GM13977 (cell line): ENCODE results near the gene TTC9B.
"Not testable (repeated sequence)": the region's sequence is repeated elsewhere in the genome, so short reads cannot be mapped to it uniquely, and the experiment has no call there.

ENCODE experiments used
- DNase-seq: peaks from one replicate; pipeline ENCODE4 v3.0.0; 2012; ENCODE audit warnings: low spot score
- in situ Hi-C: fragments of 300-500 bp; cut with MboI; formaldehyde crosslinking; loops from one replicate; pipeline ENCODE4 v1.12.0; 2022; ENCODE audit warnings: low sequenced_read_pairs, low pct_unique_long_range_greater_than_20kb, mixed read lengths, inconsistent platforms; ENCODE audit not compliant: unreplicated experiment
- TF ChIP-seq, protein P1 (sequence below): IDR thresholded peaks from 2 replicates; pipeline ENCODE4 v1.5.1; 2012; ENCODE audit warnings: mild to moderate bottlenecking, control low read depth; ENCODE audit not compliant: insufficient read depth; ENCODE audit errors: extremely low read depth, missing control alignments

The TTC9B gene

DNA sequence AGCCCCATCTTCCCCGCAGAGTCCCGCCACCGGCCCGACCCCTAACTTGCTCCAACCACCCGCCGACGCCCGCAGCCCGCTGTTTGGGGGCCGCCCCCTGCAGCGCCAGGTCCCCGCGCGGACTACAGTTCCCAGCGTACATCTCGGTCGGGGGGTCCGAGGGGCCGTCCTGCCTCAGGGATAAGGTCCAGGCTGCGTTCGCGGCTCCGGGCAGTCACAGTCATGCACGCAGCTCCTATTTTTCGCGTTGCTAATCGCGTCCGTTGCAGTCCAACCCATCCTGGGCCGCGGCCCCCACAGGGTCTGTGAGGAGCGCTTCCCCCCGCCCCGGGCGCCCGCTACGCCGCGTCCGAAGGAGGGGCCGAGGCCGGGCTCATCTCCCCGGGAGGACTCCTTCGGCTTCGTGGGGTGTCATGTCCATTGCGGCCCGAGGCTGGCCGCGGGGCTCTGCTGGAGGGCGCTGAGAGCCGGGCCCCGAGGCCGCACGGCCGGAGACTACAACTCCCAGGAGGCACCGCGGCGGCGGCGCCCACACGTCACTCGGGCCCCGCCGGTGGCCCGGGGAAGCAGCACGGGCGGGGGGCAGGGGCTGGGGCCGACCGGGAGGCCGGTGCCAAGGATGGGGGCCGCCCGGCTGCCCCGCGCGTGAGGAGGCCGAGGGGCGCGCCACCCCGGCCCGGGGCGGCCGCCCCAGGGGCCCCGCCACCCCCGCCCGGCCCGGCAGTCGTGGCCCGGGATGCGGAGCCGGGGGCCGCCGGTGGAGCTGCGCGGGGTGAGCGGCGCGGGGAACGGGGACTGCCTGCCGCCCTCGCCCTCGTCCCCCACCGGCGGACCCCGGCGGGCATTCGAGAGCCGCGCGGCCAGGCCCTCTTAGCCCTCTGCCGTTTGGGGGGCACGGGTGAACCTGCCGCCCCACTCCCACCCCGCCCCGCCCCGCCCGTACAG lies 27.0 kb downstream of the TTC9B start, which contains the start of gene MAP3K10:
Gene MAP3K10 (plus strand): TSS at position 536 of the 945 bp plus-strand sequence. CDS start 606 bp downstream, outside the sequence.
- DNase-seq = peak; percentile 93
- TF ChIP-seq, protein P1, sequence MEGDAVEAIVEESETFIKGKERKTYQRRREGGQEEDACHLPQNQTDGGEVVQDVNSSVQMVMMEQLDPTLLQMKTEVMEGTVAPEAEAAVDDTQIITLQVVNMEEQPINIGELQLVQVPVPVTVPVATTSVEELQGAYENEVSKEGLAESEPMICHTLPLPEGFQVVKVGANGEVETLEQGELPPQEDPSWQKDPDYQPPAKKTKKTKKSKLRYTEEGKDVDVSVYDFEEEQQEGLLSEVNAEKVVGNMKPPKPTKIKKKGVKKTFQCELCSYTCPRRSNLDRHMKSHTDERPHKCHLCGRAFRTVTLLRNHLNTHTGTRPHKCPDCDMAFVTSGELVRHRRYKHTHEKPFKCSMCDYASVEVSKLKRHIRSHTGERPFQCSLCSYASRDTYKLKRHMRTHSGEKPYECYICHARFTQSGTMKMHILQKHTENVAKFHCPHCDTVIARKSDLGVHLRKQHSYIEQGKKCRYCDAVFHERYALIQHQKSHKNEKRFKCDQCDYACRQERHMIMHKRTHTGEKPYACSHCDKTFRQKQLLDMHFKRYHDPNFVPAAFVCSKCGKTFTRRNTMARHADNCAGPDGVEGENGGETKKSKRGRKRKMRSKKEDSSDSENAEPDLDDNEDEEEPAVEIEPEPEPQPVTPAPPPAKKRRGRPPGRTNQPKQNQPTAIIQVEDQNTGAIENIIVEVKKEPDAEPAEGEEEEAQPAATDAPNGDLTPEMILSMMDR = no peak

DNA sequence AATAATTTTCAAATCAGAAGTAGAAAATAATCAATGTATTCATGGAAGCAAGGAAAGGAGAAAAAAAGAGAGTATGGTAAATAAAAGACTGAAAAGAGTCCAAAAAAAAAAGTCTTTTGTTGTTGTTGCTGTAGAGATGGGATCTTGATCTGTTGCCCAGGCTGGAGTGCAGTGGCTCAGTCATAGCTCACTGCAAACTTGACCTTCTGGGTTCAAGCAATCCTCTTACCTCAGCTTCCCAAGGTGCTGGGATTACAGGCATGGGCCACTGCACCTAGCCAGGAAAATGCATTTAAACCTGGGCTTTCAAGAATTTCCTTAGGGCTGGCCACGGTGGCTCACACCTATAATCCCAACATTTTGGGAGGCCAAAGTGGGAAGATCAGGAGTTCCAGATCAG lies 33.9 kb downstream of the TTC9B start:
- in situ Hi-C loops = no loop called here
- TF ChIP-seq, protein P1 = no peak
- no peak for DNase-seq

More for the DNA sequence above, 27.0 kb downstream of the TTC9B start, which contains the start of gene MAP3K10:
- in situ Hi-C loops = no loop called here

DNA sequence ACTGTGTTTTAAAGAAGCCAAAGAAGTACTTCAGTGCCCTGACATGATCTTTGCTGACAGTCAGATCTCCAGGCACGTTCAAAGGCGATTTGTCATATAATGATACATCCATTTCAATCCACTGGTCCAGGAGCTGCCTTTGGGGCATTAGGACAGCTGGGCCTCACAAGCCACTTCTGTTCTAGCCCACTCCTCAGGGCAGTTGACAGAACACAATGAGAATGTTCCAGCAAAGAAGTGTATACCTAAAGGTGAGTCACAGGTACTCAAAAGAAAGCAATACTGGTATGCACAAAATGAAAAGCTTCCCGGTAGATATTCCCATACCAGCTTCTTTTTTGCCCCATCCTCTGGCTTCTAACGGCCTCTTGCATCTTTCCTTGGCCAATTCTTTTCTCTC lies 39.4 kb downstream of the TTC9B start:
- no peak for DNase-seq
- TF ChIP-seq, protein P1 = no peak
- in situ Hi-C loops = no loop called here

DNA sequence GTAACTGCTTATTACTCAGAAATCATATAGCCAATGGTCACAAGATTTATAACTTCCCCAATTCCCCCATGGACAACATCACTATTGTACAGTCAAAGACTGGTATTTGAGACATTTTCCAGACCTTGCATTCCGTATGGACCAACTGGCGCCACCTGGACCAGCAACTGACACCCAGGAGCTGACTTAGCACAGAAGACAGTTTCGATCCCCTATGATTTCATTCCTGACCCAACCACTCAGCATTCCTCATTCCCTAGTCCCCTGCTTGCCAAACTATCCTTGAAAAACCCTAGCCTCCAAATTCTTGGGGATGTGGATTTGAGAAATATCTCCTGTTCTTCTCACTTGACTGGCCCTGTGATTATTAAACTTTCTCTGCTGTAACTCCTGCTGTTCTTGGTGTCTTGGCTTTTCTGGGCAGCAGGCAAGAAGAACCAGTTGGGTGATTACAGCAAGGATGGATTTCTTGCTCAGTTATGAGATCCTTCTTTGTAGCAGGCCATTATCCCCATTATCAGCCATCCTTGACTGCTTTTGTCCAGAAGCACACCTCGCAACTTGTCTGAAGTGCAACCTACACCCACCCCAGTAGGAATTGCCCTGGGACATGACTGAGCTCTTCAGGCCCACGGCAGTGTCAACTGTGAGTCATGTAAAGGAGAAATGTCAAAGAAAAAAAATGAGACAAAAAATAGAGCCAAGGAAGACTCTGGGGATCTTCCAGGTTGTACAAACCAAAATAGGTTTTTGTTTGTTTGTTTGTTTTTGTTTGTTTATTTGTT lies 40.7 kb downstream of the TTC9B start:
- in situ Hi-C loops = no loop called here
- TF ChIP-seq, protein P1 = no peak
- DNase-seq = no peak

DNA sequence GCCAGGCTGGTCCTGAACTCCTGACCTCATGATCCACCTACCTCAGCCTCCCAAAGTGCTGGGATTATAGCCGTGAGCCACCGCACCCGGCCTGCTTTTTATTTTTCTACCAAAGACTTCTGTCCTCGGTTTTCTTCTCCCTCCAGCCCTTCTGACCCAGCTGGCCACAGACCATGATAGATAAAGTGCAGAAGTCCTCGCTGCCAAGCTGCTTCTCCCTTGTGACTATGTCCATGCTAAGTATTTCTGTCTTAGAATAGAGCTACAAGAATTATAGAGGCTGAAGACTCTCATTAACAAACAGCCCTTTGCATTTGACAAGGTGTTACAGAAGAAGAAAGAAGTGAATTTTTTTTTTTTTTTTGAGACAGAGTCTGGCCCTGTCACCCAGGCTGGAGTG lies 42.4 kb downstream of the TTC9B start:
- TF ChIP-seq, protein P1 = no peak
- in situ Hi-C loops = no loop called here
- DNase-seq = no peak

DNA sequence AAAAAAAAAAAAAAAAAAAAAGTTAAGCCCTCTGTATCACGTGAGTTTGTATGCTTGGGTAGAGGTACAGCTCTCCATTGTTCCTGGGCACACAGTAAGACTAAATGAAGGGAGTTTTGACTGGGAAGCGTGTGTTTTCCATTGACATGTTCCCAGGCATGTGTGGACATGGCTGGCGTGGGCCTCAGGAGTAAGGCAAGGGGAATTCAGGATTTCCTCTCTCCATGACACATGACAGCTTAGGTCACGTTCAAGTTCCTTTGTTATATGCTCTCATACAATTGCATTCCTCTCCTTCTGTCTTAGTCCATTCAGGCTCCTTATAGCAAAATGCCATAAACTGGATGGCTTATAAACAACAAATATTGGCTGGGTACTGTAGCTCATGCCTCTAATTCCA lies 44.1 kb downstream of the TTC9B start:
- no peak for DNase-seq
- in situ Hi-C loops = no loop called here
- TF ChIP-seq, protein P1 = no peak

DNA sequence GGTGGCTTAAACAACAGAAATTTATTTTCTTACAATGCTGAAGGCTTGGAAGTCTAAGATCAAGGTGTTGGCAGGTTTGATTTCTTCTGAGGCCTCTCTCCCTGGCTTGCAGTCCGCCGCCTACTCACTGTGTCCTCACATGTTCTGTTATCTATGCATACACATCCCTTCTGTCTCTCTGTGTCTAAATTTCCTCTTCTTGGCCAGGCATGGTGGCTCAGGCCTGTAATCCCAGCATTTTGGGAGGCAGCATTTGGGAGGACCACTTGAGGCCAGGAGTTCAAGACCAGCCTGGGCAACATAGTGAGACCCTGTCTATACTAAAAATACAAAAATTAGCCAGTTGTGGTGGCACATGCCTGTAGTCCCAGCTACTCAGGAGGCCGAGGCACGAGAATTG lies 46.9 kb downstream of the TTC9B start:
- DNase-seq, in situ Hi-C loops: not testable (repeated sequence)

DNA sequence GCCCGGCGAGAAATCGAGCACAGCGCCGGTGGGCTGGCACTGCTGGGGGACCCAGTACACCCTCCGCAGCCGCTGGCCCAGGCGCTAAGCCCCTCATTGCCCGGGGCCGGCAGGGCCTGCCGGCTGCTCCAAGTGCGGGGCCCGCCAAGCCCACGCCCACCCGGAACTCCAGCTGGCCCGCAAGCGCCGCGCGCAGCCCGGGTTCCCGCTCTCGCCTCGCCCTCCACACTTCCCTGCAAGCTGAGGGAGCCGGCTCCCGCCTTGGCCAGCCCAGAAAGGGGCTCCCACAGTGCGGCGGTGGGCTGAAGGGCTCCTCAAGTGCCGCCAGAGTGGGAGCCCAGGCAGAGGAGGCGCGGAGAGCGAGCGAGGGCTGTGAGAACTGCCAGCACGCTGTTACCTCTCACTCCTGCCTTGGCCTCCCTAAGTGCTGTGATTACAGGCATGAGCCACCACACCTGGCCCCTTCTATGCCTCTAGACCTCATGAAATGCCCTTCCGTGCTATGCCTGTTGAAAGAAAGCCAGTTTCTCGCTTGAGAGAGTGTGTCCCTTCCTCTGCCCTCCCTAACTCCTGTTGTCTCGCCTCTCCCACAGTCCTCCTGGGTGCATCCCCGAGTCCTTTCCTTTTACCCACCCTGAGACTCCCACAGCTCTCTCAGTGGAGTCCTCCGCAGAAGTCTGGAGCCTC lies 47.7 kb downstream of the TTC9B start:
- in situ Hi-C loops, DNase-seq: not testable (repeated sequence)
